OCI-LY7 (cell line): Measurements from ENCODE around the gene ABHD12B.
A peak's percentile ranks its signal among the peaks of the same experiment; 100 is the strongest.

ENCODE experiments used
- EZH2phosphoT487 ChIP-seq: fragments of 200-600 bp; sonication (generic); IDR thresholded peaks from 2 replicates; pipeline ENCODE4 v1.6.1; 2018; ENCODE audit warnings: low read depth, borderline replicate concordance, mild to moderate bottlenecking, mixed run types, antibody characterized with exemption, low read length, moderate library complexity, mixed read lengths
- TF ChIP-seq, protein P1 (sequence below): fragments of 200-600 bp; sonication (generic); conservative IDR thresholded peaks from 2 replicates; pipeline ENCODE4 v1.5.1; 2014; ENCODE audit warnings: mild to moderate bottlenecking, antibody characterized with exemption, low read length, moderate library complexity, mixed read lengths

DNA sequence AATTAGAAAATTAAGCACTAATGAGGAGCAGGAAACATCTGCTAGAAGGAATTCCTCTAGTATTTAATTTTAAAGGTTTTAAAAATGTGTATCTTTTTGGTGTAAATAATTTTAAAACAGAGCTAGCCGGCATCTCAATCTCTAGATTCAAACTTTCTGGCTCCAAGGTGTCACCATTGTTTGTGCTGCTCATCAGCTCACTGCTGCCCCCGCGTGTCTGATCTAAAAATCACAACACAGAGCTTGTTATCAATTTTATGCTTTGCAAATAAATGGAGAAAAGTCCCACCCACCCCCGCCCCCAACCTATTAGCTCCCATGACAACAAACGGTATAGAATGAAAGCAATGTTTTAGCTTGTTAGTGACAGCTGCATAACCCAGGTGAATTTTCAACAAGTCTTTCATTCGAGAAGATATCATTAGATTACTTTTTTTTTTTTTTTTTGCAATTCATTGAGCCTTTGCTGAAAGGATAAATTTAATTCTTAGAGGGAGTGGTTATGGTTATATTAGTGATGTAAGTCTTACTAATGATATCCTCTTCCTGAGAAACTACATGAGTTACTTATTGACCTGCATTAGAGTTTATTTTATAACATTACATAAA lies 11.3 kb upstream of the ABHD12B start:
- TF ChIP-seq, protein P1, sequence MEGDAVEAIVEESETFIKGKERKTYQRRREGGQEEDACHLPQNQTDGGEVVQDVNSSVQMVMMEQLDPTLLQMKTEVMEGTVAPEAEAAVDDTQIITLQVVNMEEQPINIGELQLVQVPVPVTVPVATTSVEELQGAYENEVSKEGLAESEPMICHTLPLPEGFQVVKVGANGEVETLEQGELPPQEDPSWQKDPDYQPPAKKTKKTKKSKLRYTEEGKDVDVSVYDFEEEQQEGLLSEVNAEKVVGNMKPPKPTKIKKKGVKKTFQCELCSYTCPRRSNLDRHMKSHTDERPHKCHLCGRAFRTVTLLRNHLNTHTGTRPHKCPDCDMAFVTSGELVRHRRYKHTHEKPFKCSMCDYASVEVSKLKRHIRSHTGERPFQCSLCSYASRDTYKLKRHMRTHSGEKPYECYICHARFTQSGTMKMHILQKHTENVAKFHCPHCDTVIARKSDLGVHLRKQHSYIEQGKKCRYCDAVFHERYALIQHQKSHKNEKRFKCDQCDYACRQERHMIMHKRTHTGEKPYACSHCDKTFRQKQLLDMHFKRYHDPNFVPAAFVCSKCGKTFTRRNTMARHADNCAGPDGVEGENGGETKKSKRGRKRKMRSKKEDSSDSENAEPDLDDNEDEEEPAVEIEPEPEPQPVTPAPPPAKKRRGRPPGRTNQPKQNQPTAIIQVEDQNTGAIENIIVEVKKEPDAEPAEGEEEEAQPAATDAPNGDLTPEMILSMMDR = peak; percentile 82
- TF ChIP-seq EZH2phosphoT487 = no peak
